HS-27A (cell line): ENCODE measurements around the gene TUBA8.
"Not testable (repeated sequence)": the region's sequence is repeated elsewhere in the genome, so short reads cannot be mapped to it uniquely, and the experiment has no call there.

Experiments used
- DNase-seq: peaks from one replicate; pipeline ENCODE4 v3.0.0-alpha.2; 2012; ENCODE audit warnings: low read depth, missing footprints

The TUBA8 gene

DNA sequence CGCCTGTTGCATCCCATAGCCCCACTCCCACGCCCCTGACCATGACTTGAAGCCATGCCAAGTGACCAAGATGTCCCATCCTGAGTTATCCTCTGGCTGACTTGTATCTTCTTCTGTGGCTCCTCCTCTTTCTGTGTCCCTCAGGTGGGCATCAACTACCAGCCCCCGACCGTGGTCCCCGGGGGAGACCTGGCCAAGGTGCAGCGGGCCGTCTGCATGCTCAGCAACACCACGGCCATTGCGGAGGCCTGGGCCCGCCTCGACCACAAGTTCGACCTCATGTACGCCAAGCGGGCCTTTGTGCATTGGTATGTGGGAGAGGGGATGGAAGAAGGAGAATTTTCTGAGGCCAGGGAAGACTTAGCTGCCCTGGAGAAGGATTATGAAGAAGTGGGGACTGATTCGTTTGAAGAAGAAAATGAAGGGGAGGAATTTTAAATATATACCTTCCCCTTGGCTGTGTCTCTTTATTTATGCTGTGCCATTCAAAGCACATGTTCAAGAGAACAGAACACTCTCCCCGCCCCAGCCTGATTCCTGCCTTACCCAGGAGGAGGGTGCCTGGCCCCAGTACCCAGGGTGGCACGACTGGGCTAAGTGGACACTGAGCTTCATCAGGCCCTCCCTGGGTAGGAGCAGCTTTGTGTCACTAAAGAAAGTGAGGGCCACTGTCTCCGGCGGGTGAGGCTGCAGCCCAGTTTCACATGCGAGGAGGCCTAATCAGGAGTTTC is 20.3 kb downstream of the TUBA8 start:
- no peak for DNase-seq

DNA sequence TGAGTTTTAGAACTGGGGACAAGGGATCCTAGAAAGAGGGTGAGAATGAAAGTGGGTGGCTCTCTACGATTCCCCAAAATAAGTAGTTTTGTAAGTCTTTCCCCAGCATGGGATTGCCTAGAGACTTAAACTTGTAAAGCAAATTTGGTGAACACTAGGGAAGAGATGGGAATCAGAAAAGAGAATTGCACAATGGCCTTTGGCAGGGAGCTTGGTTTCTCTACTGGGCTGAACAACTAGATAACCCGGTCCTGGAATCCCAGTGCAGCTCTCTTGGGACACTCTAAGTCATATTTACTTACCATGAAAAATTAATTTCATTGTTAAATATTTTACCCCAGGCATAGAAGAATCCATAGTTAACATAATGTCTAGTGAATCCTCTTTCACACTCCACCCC is 22.8 kb downstream of the TUBA8 start:
- DNase-seq = no peak

- DNase-seq = no peak
Observed at GRCh38 chr22:18136563-18137320, 26.1 kb downstream of the TUBA8 start.

DNA sequence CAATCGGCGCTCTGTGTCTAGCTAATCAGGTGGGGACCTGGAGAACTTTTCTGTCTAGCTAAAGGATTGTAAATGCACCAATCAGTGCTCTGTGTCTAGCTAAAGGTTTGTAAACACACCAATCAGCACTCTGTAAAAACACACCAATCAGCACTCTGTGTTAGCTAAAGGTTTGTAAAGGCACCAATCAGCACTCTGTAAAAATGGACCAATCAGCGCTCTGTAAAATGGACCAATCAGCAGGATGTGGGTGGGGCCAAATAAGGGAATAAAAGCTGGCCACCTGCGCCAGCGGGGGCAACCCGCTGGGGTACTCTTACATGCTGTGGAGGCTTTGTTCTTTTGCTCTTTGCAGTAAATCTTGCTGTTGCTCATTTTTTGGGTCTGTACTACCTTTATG is 30.4 kb downstream of the TUBA8 start:
- DNase-seq = not testable (repeated sequence)

DNA sequence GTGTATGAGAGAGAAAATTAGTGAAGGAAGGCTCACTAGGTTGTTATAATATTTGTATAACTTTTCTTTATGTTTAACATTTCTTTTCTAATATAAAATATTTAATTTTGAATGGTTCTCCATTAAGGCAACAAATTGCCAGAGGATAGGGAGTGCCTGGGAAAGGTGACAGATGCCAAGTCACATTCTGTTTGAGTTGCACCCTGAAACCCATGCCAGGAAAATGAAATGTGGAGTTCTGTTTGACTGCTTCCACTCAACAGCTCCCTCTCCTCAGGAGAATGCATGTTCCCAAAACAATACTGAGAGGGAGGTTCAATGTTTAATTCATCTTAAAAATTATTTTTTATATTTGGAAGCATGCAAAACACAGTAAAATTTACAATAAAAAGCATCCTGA is 33.5 kb downstream of the TUBA8 start:
- no peak for DNase-seq

GRCh38 chr22:18145676-18146388 is 35.2 kb downstream of the TUBA8 start:
- no peak for DNase-seq

DNA sequence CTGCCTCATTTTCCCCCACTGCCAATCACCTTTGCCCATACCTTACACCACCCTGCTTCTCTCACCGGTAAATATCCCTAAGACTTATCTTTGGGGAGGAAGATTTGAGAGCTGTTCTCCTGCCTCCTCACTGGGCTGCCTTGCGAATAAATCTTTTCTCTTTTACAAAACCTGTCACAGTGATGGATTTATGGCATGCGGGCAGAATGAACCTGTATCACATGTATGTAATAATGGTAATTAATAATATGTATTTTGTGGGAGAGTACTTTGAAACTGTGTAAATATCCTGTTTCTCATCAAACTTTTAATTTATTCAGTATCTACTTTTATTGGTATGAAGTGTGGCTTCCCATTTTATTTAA is 35.8 kb downstream of the TUBA8 start:
- DNase-seq = no peak

DNA sequence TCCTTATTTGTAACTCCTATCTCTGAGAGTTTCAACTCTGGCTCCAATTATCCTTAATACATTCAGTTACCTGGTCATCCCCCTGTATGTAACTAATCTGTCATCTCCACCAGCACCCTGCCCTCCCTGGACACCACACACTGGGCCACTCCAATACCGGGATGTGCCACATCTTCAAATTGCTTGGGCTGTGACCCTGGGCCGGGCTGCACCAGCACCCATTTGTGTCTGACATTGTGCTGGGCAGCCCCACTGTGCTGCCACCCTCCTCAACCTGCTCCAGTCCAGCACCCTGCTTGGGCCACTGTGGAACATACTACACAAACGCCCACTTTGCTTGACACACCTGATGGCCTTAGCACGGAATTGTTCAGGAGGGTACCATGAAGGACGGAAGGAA is 37.2 kb downstream of the TUBA8 start:
- no peak for DNase-seq

- no peak for DNase-seq
Observed at GRCh38 chr22:18148293-18148965, 37.8 kb downstream of the TUBA8 start.

GRCh38 chr22:18152519-18152918 is 41.9 kb downstream of the TUBA8 start:
- DNase-seq = no peak

- no peak for DNase-seq
Observed at GRCh38 chr22:18154821-18155390, 44.3 kb downstream of the TUBA8 start.

GRCh38 chr22:18155546-18155945 is 44.9 kb downstream of the TUBA8 start:
- not testable (repeated sequence) for DNase-seq

DNA sequence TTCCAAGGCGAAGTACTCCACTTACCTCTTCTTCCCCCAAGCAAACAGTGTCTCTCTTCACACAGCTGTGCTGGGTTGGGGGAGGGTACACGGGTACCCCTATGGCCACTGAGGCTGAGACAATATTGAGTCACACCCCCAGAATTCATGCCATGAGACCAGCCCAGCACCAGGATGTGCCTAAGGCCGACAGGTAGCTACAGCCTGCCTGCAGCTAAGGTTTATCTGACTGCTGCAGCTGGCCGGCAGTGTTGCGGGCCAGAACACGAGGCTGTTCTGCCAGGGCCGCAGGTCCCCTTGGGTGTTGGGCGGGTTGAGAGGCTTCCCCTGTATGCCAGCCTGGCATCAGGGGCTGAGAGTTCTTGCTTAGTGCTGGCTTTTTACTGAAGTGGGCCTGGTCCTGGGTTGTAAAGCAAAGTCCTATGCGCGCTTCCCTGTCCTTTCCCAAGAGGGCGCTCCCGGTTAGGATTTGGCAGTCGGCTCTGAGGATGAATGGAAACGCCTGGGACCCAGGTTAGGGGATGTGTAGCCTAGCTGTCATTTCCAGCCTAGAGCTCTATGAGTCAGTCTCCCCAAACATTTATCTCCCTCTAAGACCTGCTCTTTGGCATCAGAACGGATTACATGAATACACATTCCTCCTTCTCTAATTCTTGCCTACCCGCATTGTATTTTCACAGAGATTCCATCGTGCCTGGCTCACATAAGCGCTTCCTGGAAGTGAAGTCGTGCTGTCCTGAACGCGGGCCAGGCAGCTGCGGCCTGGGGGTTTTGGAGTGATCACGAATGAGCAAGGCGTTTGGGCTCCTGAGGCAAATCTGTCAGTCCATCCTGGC is 46.5 kb downstream of the TUBA8 start:
- peak; percentile 73 for DNase-seq

DNA sequence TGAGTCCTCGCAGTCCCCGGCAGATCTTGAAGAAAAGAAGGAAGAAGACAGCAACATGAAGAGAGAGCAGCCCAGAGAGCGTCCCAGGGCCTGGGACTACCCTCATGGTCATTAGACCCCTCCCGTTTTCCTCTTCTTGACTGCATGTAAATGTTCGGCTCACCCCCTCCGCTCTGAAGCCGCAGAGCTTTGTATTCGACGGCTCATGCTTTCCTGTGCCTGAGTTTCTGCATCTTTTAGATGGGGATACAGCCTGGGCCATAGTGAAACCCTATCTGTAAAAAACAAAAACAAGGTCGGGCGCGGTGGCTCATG is 47.1 kb downstream of the TUBA8 start:
- no peak for DNase-seq

DNA sequence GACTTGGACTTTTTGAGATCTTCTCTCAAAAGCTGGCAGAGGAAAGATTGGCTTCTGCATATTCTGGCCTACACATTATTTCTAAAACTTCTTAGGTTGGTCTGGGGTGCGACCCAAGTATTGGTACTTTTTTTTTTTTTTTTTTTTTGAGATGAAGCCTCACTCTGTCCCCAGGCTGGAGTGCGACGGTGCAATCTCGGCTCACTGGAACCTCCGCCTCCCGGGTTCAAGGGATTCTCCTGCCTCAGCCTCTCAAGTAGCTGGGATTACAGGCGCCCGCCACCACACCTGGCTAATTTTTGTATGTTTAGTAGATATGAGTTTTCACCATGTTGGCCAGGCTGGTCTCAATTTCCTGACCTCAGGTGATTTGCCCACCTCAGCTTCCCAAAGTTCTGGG is 50.0 kb downstream of the TUBA8 start:
- not testable (repeated sequence) for DNase-seq

- not testable (repeated sequence) for DNase-seq
Observed at GRCh38 chr22:18163843-18164242, 53.2 kb downstream of the TUBA8 start.

- not testable (repeated sequence) for DNase-seq
Observed at GRCh38 chr22:18164584-18164983, 54.0 kb downstream of the TUBA8 start.

GRCh38 chr22:18165356-18165755 is 54.7 kb downstream of the TUBA8 start:
- not testable (repeated sequence) for DNase-seq

DNA sequence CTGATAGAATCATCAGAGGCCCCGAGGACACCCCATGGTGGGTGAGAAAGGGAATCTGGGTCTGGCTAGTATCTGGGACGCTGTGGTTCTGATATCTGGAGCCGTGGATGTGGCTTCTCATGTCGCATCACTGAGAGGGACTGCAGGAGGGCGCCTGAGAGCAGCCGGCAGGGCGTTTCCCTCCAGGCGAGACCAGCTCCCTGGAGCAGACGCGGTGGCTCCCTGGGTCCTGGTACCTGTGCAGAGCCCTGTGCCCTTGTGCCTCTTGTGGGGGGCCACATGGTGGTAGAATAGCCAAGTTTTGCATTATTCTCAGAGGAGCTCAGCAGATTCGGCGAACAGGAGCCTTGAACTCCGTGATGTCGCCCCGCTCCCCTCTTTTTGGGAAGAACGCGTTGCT is 59.7 kb downstream of the TUBA8 start:
- DNase-seq = not testable (repeated sequence)

DNA sequence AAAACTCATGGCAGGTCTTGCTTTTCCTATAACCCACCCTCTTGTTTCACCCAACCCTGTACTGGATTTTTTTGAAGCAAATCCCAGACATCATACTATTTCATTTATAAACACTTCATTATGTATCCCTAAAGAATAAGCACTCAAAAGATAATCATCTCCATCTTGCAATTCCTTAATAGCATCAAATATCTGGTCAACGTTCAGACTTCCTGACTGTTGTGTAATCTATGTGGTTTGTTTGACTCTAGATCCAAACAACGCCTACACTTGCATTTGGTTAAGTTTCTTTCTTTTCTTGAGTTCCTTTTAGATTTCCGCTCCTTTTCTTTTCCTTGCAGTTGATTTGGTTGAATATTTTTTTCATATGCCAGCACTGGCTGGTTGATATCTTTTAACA is 61.6 kb downstream of the TUBA8 start:
- not testable (repeated sequence) for DNase-seq

DNA sequence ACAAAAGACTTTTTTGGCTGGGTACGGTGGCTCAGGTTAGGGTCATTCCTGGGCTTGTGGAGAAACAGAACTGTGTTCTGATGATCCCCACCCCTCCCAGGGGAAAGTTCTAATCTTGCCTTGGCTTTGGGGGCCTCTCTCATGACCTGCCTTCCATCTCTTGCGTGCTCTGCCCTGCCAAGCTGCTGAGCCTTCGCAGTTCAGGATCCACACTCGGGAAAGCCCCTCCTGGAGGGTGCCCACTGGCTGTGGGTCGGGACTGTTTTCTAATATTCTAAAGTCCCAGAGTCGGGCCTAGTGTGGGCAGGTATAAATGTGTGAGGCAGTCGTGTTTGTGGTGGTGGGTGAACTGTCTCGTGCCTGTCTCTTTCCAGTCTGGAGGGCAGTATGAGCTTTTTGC is 62.2 kb downstream of the TUBA8 start:
- DNase-seq = not testable (repeated sequence)
